CD14-positive monocyte (primary cell): ENCODE measurements around the gene SRSF6. TPM values are rescaled to one million over a fixed set of nuclear protein-coding genes. Genes with fewer than 3 reads are reported as not detected.

Source experiments
- DNase-seq, 3 donors: peaks; one replicate each; pipeline ENCODE4 v3.0.0-alpha.2; 2011 to 2022
- H2AFZ ChIP-seq: 2 replicates; pipeline ENCODE4 v1.6.0; 2012; ENCODE audit warnings: mild to moderate bottlenecking, low read depth, low read length, inconsistent platforms; ENCODE audit not compliant: insufficient read depth, poor library complexity, severe bottlenecking
- H3K27ac ChIP-seq, 2 donors: 1 replicate in 1 of 2; 2 replicates in 1 of 2; pipeline ENCODE4 v1.5.1; 2012 to 2013; ENCODE audit warnings: low read length in 2 of 2, control low read depth in 1 of 2, inconsistent platforms in 1 of 2, low read depth in 1 of 2, mild to moderate bottlenecking in 1 of 2
- H3K27me3 ChIP-seq, 2 donors: one replicate each; pipeline versions ENCODE4 v1.6.0 to v1.6.1; 2011 to 2013; ENCODE audit warnings: low read length in 2 of 2; ENCODE audit not compliant: control insufficient read depth in 2 of 2, insufficient read depth in 2 of 2
- H3K36me3 ChIP-seq, 2 donors: replicated peaks in 1 of 2; 1 replicate in 1 of 2; 2 replicates in 1 of 2; pipeline versions ENCODE4 v1.5.1 to v1.6.1; 2012 to 2013; ENCODE audit warnings: low read length in 2 of 2, control low read depth in 1 of 2, inconsistent platforms in 1 of 2, mild to moderate bottlenecking in 1 of 2; ENCODE audit not compliant: insufficient read depth in 2 of 2, control insufficient read depth in 1 of 2
- H3K4me1 ChIP-seq, 2 donors: 1 replicate in 1 of 2; 2 replicates in 1 of 2; pipeline versions ENCODE4 v1.5.1 to v1.6.1; 2012 to 2013; ENCODE audit warnings: low read length in 2 of 2, control low read depth in 1 of 2, inconsistent platforms in 1 of 2, mild to moderate bottlenecking in 1 of 2, moderate library complexity in 1 of 2; ENCODE audit not compliant: insufficient read depth in 2 of 2, control insufficient read depth in 1 of 2
- H3K4me2 ChIP-seq: replicated peaks from 2 replicates; pipeline ENCODE3; 2012; ENCODE audit warnings: low read length, moderate library complexity, mild to moderate bottlenecking; ENCODE audit not compliant: poor library complexity, severe bottlenecking; ENCODE audit errors: extremely low read depth
- H3K4me3 ChIP-seq, 3 experiments: fragments of 200-600 bp in 1 of 3; sonication (generic) in 1 of 3; replicated peaks in 1 of 3; 1 replicate in 2 of 3; 2 replicates in 1 of 3; pipeline ENCODE4 v1.5.1; 2011 to 2013; ENCODE audit warnings: low read length in 3 of 3, mild to moderate bottlenecking in 3 of 3, control low read depth in 2 of 3, low read depth in 2 of 3, inconsistent platforms in 1 of 3, moderate library complexity in 1 of 3
- H3K79me2 ChIP-seq: 2 replicates; pipeline ENCODE4 v1.6.0; 2012; ENCODE audit warnings: mild to moderate bottlenecking, control low read depth, inconsistent platforms, low read length, moderate library complexity; ENCODE audit not compliant: insufficient read depth
- H3K9ac ChIP-seq: 2 replicates; pipeline ENCODE4 v1.6.0; 2017; ENCODE audit warnings: low read length, mild to moderate bottlenecking; ENCODE audit not compliant: insufficient read depth, poor library complexity, severe bottlenecking
- H3K9me3 ChIP-seq, 2 donors: replicated peaks in 1 of 2; 1 replicate in 1 of 2; 2 replicates in 1 of 2; pipeline versions ENCODE4 v1.5.1 to v1.6.1; 2012 to 2013; ENCODE audit warnings: low read length in 2 of 2, control low read depth in 1 of 2; ENCODE audit not compliant: control insufficient read depth in 1 of 2, insufficient read depth in 1 of 2
- H4K20me1 ChIP-seq: 2 replicates; pipeline ENCODE4 v1.6.0; 2012; ENCODE audit warnings: mild to moderate bottlenecking, low read length, control low read depth, moderate library complexity; ENCODE audit not compliant: insufficient read depth
- H3K27ac Mint-ChIP-seq, 7 donors: one replicate each; pipeline ENCODE4 v1.8.0; 2020; ENCODE audit warnings: mild to moderate bottlenecking in 7 of 7, mixed read lengths in 7 of 7, moderate library complexity in 6 of 7, inconsistent platforms in 2 of 7
- H3K27me3 Mint-ChIP-seq, 3 donors: one replicate each; pipeline ENCODE4 v1.8.0; 2021 to 2022; ENCODE audit warnings: low read depth in 3 of 3, mild to moderate bottlenecking in 3 of 3, mixed read lengths in 3 of 3, moderate library complexity in 3 of 3, inconsistent platforms in 1 of 3
- H3K36me3 Mint-ChIP-seq, 2 donors: one replicate each; pipeline ENCODE4 v1.8.0; 2020; ENCODE audit warnings: mixed read lengths in 2 of 2, inconsistent platforms in 1 of 2, mild to moderate bottlenecking in 1 of 2
- H3K4me1 Mint-ChIP-seq: one replicate; pipeline ENCODE4 v1.8.0; 2020; ENCODE audit warnings: mild to moderate bottlenecking, mixed read lengths
- H3K4me3 Mint-ChIP-seq, 2 donors: one replicate each; pipeline ENCODE4 v1.8.0; 2020; ENCODE audit warnings: mild to moderate bottlenecking in 2 of 2, mixed read lengths in 2 of 2, moderate library complexity in 1 of 2
- H3K9me3 Mint-ChIP-seq, 7 donors: one replicate each; pipeline ENCODE4 v1.8.0; 2020 to 2022; ENCODE audit warnings: mixed read lengths in 7 of 7, mild to moderate bottlenecking in 6 of 7, moderate library complexity in 6 of 7, inconsistent platforms in 2 of 7
- CTCF ChIP-seq: fragments of 200-600 bp; IDR thresholded peaks from one replicate; pipeline ENCODE4 v1.8.0; 2022; ENCODE audit warnings: antibody characterized with exemption, mild to moderate bottlenecking
- WGBS: methylation state at CpG from one replicate; pipeline ENCODE4 v1.1.5; 2013; ENCODE audit warnings: missing lambda C conversion rate; ENCODE audit not compliant: insufficient coverage; 5-methylcytosine and 5-hydroxymethylcytosine counted together
- intact Hi-C, 2 donors: fragments of 100-400 bp; cut with micrococcal nuclease; formaldehyde crosslinking; loops; one replicate each; pipeline versions ENCODE4 v1.15.0 to v1.15.1; 2023
- polyA plus RNA-seq, 3 donors: library from polyadenylated mRNA; depleted of rRNA in 1 of 3; unstranded in 2 of 3; stranded (reverse) in 1 of 3; fragments of 300-500 nt in 2 of 3; fragments of >200 nt in 1 of 3; fragmentation: Illumina TruSeq in 2 of 3; gene quantifications; 1 replicate in 2 of 3; 2 replicates in 1 of 3; pipeline ENCODE4 v1.2.3, GENCODE V29; 2012 to 2021

SRSF6 gene
- polyA plus RNA-seq, 3 donors: 37.3 to 162 (median 45.5) TPM

- Histone ChIP-seq H3K36me3 (no peaks in the 10 kb centered on the region), H3K4me1 (peaks cover 6 to 16% of the 10 kb centered on the region in 2 donors), H2AFZ (no peak overlapping the region), H3K4me2 (no peak overlapping the region), H3K27me3 (peaks cover 24 to 42% of the 10 kb centered on the region in 2 donors), H4K20me1 (no peaks in the 10 kb centered on the region), H3K27ac (no peak overlapping the region), H3K9ac (no peak overlapping the region), H3K9me3 (peaks cover 0 to 16% of the 10 kb centered on the region in 2 donors), H3K4me3 (no peak overlapping the region), H3K79me2 (no peaks in the 10 kb centered on the region)
- DNase-seq: no peak
- no CpG with 5 or more reads among the region's 7 CpGs for WGBS
- Mint-ChIP-seq H3K36me3 (no peaks in the 10 kb centered on the region), H3K27ac (no peak overlapping the region), H3K9me3 (peaks cover 0 to 15% (median 0%) of the 10 kb centered on the region in 7 donors), H3K4me1 (peaks cover 11% of the 10 kb centered on the region), H3K27me3 (peaks cover 51 to 65% (median 56%) of the 10 kb centered on the region in 3 donors), H3K4me3 (peak overlapping the region in 1 of 2 donors; percentile 83)
- intact Hi-C loops: no loop called here
- TF ChIP-seq CTCF: no peak
Measured at GRCh38 chr20:43506238-43506637, 48.5 kb downstream of the SRSF6 start.

GRCh38 chr20:43507150-43508080 lies 49.7 kb downstream of the SRSF6 start, which contains the start of gene L3MBTL1:
L3MBTL1 (plus strand) TSS chr20:43507697; CDS start chr20:43513504, 5,807 bp downstream.
- peak within 1 kb of the TSS; percentile 82 for H2AFZ ChIP-seq
- no peak for TF ChIP-seq CTCF
- peaks cover 11% of the 10 kb centered on the region for H3K4me1 Mint-ChIP-seq

More at GRCh38 chr20:43507150-43508080, 49.7 kb downstream of the SRSF6 start, which contains the start of gene L3MBTL1:
- H3K9me3 Mint-ChIP-seq: peaks cover 0 to 15% (median 0%) of the 10 kb centered on the region in 7 donors
- H3K9ac ChIP-seq: peak within 1 kb of the TSS; percentile 46
- no peaks in the 10 kb centered on the region for H3K36me3 Mint-ChIP-seq
- H3K27me3 ChIP-seq: peaks cover 24 to 42% of the 10 kb centered on the region in 2 donors
- H3K27ac ChIP-seq: no peak within 1 kb of the TSS
- H3K27ac Mint-ChIP-seq: no peak within 1 kb of the TSS
- H4K20me1 ChIP-seq: no peaks in the 10 kb centered on the region
- peak within 1 kb of the TSS; percentile 32 to 78 (median 42) for H3K4me3 ChIP-seq
- H3K79me2 ChIP-seq: no peaks in the 10 kb centered on the region
- no peaks in the 10 kb centered on the region for H3K36me3 ChIP-seq
- peaks cover 6 to 16% of the 10 kb centered on the region in 2 donors for H3K4me1 ChIP-seq
- WGBS: 5% methylated on average over 85 of the region's 95 CpGs
- H3K9me3 ChIP-seq: peaks cover 0 to 16% of the 10 kb centered on the region in 2 donors
- H3K27me3 Mint-ChIP-seq: peaks cover 47 to 63% (median 56%) of the 10 kb centered on the region in 3 donors
- H3K4me2 ChIP-seq: peak within 1 kb of the TSS; percentile 85
- DNase-seq: no peak
- H3K4me3 Mint-ChIP-seq: peak within 1 kb of the TSS; percentile 77 to 87
- intact Hi-C loops: no loop called here
